HG02884 (cell line): ENCODE data around the gene AGAP1.

Experiments
- ATAC-seq: cut with Tn5 transposase; IDR thresholded peaks from one replicate; pipeline ENCODE4 v1.9.1; 2021; ENCODE audit warnings: mild to moderate bottlenecking, moderate library complexity; ENCODE audit not compliant: unreplicated experiment

AGAP1 gene

GRCh38 chr2:235896061-235896460, 402.2 kb downstream of the AGAP1 start:
- ATAC-seq, result no peak

- ATAC-seq, result no peak
These were observed 404.1 kb downstream of the AGAP1 start for GRCh38 chr2:235897992-235898391.

DNA sequence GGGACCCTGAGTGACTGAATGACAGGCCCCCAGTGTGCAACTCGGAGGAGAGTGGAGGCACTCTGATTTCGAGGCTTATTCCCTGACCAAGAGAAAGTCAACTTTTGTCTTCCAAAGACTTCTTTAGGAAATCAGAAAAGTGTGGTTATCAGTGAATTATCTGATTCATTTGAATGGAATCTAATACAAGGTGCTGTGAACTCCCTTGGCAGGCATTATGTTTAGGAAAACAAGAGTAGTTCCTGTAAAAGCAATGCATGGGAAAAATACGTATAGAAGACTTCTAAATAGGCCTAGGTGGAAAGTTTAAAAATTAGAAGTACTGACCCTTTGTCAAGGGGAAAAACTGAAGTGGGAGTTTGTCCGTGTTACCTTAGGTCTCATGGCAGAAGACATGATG, 404.9 kb downstream of the AGAP1 start:
- ATAC-seq, result no peak

GRCh38 chr2:235900631-235901030, 406.8 kb downstream of the AGAP1 start:
- no peak for ATAC-seq

GRCh38 chr2:235901243-235901642, 407.4 kb downstream of the AGAP1 start:
- ATAC-seq, result no peak

DNA sequence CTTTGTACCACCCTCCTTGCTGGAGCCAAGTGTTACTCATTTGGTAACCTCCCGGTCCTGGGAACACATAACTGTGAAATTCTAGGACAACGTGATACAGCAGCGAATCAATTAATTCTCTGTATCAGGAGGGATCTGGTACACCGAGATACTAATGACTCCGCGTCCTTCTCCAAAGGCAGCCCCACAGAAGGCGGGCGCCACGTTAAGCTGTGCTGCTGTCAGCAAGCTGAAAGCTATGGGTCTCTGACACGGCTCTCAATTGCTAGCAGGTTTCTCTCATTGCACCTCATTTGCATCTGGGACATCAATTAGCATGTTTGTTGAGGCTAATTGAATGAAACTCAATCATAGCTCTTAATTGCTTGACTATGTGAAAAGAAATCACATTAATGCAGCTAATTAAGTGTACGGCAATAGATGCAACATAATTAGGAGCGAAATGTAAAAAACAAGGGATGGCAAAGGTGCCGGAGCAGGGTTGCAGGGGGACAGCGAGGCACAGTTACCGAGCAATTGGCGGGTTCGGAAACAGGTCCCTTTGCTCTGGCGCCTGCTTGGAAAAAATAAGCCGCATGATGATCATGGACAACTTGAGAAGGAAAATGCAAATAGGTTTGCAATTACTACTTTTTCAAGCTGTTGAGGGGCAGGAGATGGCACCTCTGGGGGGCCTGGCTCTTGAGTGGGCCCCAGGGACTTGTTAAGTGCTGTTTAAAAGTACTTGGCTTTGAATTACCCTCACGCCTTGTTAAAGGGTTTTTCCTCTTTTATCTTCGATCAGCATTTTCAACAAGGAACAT, 410.1 kb downstream of the AGAP1 start:
- ATAC-seq, result no peak

DNA sequence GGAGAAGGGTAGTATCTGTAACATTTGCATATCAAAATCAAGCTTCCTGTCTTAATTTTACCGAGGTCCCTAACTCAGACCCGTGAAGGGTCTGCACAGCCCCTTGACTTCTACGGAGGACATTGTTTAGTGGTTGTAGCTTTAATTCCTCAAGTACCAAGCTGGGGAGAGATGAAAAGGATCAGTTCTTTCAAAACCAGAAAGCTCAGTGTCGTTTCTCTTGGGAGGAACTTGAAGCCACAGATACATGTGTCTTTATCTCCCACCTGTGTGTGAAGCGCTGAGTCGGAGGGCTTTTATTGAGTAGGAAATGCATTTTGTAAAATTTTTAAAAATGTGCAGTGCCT, 410.7 kb downstream of the AGAP1 start:
- ATAC-seq, result no peak

- ATAC-seq, result no peak
These were observed 415.0 kb downstream of the AGAP1 start for GRCh38 chr2:235908826-235909225.

DNA sequence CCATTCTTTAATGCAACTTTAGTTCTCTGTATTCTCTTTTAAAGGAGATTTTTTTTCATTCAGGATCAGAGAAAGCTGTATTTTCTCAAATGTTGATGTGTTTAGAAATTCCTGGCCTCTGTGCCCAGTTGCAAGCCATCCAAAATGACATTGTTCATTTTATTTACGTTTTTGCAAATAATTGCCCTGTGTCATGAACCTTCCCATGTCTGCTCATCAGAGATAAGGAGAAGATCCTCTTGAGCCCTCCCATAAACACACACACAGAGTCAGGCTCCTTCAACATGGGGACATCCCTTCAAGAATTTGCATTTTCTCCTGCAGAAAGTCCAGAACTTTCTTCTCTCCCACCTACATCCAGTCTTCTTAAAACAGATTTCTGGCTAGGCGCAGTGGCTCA, 415.5 kb downstream of the AGAP1 start:
- ATAC-seq, result no peak

DNA sequence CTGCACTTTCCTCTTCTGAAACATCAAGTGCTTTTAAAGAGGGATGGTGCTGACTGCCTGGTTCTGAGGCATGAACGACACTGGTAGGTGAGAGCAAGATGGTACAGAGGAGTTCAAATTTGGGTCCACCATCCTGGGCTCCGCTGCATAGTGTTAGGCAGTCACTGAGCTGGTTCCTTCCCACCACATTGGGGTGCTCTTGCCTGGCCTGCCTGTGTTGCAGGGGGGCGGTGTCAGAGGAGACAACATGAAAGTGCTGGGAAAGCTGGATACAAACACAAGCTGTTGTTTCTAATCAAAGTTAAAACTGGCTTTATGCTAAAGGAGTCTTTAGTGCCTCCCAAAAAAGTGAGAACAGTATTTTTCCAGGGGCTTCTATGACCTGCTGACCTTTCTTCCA, 416.2 kb downstream of the AGAP1 start:
- no peak for ATAC-seq

- no peak for ATAC-seq
These were observed 417.3 kb downstream of the AGAP1 start for GRCh38 chr2:235911125-235911524.

DNA sequence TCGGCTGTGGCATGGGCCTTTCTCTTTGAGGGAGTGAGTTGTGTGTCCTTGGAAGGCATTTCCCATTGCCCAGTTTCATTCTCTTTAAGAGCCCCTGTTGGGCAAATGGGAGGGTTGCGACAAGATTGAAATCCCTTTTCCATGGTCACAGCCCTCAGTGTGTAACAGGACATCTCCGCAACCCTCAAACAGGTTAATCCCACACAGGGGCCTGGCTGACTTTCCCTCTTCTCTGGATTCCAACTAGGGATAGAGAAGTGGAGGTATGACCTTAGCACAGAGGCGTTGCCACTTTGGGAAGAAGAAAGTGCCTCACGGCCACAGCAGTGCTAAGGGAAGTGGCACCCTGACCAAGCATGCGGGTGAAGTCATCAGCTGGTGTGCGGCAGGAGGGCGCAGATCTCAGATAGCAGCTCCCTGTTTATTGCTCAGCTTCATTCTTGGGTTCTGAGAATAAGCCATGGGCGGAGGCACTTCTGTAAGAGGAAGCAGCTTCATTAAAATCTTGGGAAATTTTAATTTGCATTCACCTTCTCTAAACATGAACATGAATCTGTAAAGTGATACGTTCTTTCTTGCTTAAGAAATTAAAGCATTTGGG, 417.9 kb downstream of the AGAP1 start:
- ATAC-seq, result no peak

- ATAC-seq, result no peak
These were observed 420.9 kb downstream of the AGAP1 start for GRCh38 chr2:235914756-235915155.

DNA sequence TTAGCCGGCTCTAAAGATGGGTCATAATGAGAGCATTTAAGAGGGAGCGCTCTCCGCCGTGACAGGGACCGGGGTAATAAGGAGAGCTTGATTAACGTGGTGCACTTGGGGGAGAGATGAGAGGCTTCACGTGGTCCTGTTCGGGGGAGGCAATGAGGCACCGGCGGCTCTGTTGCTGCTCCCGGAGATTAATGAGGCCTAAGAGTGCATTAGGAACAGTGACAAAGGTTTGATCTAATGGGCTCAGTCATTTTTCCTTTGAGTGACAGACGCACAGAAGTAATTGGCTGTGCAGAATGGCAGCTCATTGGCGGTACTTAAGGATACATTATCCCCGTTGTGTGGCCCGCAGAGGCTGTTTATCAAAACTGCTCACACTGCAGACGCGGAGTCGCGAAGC, 423.7 kb downstream of the AGAP1 start:
- no peak for ATAC-seq

GRCh38 chr2:235918876-235919275, 425.0 kb downstream of the AGAP1 start:
- no peak for ATAC-seq

GRCh38 chr2:235920216-235920865, 426.5 kb downstream of the AGAP1 start:
- no peak for ATAC-seq

- ATAC-seq, result no peak
These were observed 427.8 kb downstream of the AGAP1 start for GRCh38 chr2:235921508-235922191.

- no peak for ATAC-seq
These were observed 429.0 kb downstream of the AGAP1 start for GRCh38 chr2:235922839-235923238.

DNA sequence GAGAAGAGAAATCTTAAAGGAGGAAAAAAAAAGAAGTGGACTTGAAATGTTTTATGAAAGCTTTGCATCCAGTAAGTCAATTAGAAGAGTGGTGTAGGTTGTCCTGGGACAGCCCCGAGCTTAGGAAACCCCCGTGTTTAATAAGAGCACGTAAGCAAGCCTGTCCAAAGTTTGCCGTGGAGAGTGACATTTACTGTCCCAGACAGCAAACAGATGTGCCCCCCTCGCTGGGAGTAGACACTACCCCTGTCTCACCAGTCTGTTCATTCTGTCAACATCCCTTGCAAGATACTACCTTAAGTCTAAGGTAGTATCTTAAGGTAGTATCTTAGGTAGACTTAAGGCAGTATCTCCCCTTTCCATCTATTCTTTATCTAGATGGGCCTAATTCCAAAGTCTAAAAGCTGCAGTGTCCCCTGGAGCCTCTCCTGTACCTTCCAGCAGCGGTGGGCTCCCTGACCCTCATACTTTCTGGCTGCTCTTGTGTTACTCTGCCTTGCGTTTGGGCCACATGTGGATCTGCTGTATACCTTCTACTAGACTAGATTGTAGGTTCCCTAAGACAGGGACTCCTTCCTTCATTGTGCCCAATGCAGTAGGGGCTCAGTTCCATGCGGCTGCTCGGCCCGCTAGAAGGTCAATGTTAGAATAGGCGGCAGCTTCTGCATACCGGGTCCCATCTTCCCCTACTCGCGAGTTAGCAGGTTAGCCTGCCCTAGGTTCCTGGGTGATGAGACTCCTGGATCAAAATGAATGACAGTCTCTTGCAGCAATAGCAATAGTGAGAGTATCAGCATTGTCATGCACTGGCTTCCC, 430.2 kb downstream of the AGAP1 start:
- ATAC-seq, result no peak

DNA sequence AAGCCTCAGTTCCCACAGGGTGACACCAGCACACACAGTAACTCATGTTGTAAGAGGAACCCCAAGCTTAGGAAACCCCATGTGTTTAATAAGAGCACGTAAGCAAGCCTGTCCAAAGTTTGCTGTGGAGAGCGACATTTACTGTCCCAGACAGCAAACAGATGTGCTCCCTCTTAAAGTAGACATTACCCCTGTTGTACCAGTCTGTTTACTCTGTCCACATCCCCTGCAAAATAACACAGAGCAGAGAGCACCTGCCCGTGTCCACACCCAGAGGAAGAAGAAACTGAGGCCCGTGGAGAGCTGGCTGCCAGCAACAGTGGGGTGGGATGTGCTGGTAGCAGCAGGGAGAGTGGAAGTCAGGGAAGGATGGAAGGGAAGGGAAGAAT, 430.8 kb downstream of the AGAP1 start:
- ATAC-seq, result no peak
